Calu3 (cell line): ENCODE results near the gene VIT. TPM values are rescaled to one million over a fixed set of nuclear protein-coding genes. Genes with fewer than 3 reads are reported as not detected.

Source experiments
- BruUV-seq: library from RNA; stranded (reverse); fragments of 400-500 nt; replicated peaks from 2 replicates; lab custom pipeline; 2021; lab: Mats Ljungman, UMichigan
- CTCF ChIA-PET: fragments of 300-600 bp; sonication (Branson Sonifier 250); formaldehyde crosslinking; loops from one replicate; lab custom pipeline; 2022; ENCODE audit warnings: antibody characterized with exemption; lab: Charles Lee
- DNase-seq: peaks from one replicate; pipeline ENCODE4 v3.0.0; 2022
- H3K27ac Mint-ChIP-seq: one replicate; pipeline ENCODE4 v1.8.0; 2022; ENCODE audit warnings: mixed read lengths; ENCODE audit not compliant: unreplicated experiment
- H3K27me3 Mint-ChIP-seq: one replicate; pipeline ENCODE4 v1.8.0; 2022; ENCODE audit warnings: mixed read lengths; ENCODE audit not compliant: unreplicated experiment
- H3K36me3 Mint-ChIP-seq: one replicate; pipeline ENCODE4 v1.8.0; 2022; ENCODE audit warnings: mild to moderate bottlenecking, moderate library complexity, mixed read lengths; ENCODE audit not compliant: insufficient read depth, unreplicated experiment
- H3K4me1 Mint-ChIP-seq: one replicate; pipeline ENCODE4 v1.8.0; 2022; ENCODE audit warnings: mild to moderate bottlenecking, low read depth, mixed read lengths; ENCODE audit not compliant: unreplicated experiment
- H3K4me3 Mint-ChIP-seq: one replicate; pipeline ENCODE4 v1.8.0; 2022; ENCODE audit warnings: mild to moderate bottlenecking, low read depth, moderate library complexity, mixed read lengths; ENCODE audit not compliant: unreplicated experiment
- H3K9me3 Mint-ChIP-seq: one replicate; pipeline ENCODE4 v1.8.0; 2022; ENCODE audit warnings: low read depth, mixed read lengths; ENCODE audit not compliant: unreplicated experiment
- CTCF ChIP-seq: fragments of 200-600 bp; IDR thresholded peaks from one replicate; pipeline ENCODE4 v1.8.0; 2022; ENCODE audit warnings: antibody characterized with exemption; ENCODE audit not compliant: unreplicated experiment
- intact Hi-C: fragments of 100-400 bp; cut with micrococcal nuclease; formaldehyde crosslinking; loops from one replicate; pipeline ENCODE4 v1.10.0; 2022; ENCODE audit not compliant: unreplicated experiment
- total RNA-seq: library from RNA; stranded (reverse); gene quantifications from 2 replicates; pipeline ENCODE4 v1.2.3, GENCODE V29; 2022

Gene VIT
- total RNA-seq, 1 experiment from 2014 or later = not detected

GRCh38 chr2:36717603-36718266 lies 21.2 kb downstream of the VIT start:
- no peak for DNase-seq
- H3K36me3 Mint-ChIP-seq = no peaks in the 10 kb centered on the region
- no TSS peak for BruUV-seq
- CTCF ChIA-PET = interaction anchor here (0.8 kb wide), 1 partner anchor 10 kb away, joined by 3 read pairs; no protein-coding TSS in a partner anchor
- no peaks in the 10 kb centered on the region for H3K27me3 Mint-ChIP-seq
- intact Hi-C loops = no loop called here
- H3K9me3 Mint-ChIP-seq = no peaks in the 10 kb centered on the region
- no peak overlapping the region for H3K27ac Mint-ChIP-seq
- H3K4me3 Mint-ChIP-seq = no peak overlapping the region
- TF ChIP-seq CTCF = no peak
- no peaks in the 10 kb centered on the region for H3K4me1 Mint-ChIP-seq

- CTCF ChIA-PET = no interaction called here
- intact Hi-C loops = no loop called here
- H3K4me1 Mint-ChIP-seq = no peaks in the 10 kb centered on the region
- DNase-seq = no peak
- no peak overlapping the region for H3K27ac Mint-ChIP-seq
- no peaks in the 10 kb centered on the region for H3K36me3 Mint-ChIP-seq
- TF ChIP-seq CTCF = no peak
- peaks cover 6% of the 10 kb centered on the region for H3K9me3 Mint-ChIP-seq
- BruUV-seq = no TSS peak
- peaks cover 8% of the 10 kb centered on the region for H3K27me3 Mint-ChIP-seq
- no peak overlapping the region for H3K4me3 Mint-ChIP-seq
These were observed 31.0 kb downstream of the VIT start for GRCh38 chr2:36727550-36727949.

- no peak for TF ChIP-seq CTCF
- no peak for DNase-seq
- Mint-ChIP-seq H3K9me3 (peaks cover 6% of the 10 kb centered on the region), H3K4me3 (no peak overlapping the region), H3K27ac (no peak overlapping the region), H3K4me1 (no peaks in the 10 kb centered on the region), H3K27me3 (peaks cover 16% of the 10 kb centered on the region), H3K36me3 (no peaks in the 10 kb centered on the region)
- intact Hi-C loops = no loop called here
- CTCF ChIA-PET = no interaction called here
- BruUV-seq = no TSS peak
These were observed 32.6 kb downstream of the VIT start for GRCh38 chr2:36729067-36729466.

- Mint-ChIP-seq H3K36me3 (no peaks in the 10 kb centered on the region), H3K4me1 (no peaks in the 10 kb centered on the region), H3K27ac (no peak overlapping the region), H3K27me3 (peaks cover 24% of the 10 kb centered on the region), H3K4me3 (no peak overlapping the region), H3K9me3 (peaks cover 6% of the 10 kb centered on the region)
- BruUV-seq = no TSS peak
- DNase-seq = no peak
- CTCF ChIA-PET = no interaction called here
- intact Hi-C loops = no loop called here
- TF ChIP-seq CTCF = no peak
These were observed 35.6 kb downstream of the VIT start for GRCh38 chr2:36731941-36732672.
